ENCODE results near the gene SLC2A2.

DNA sequence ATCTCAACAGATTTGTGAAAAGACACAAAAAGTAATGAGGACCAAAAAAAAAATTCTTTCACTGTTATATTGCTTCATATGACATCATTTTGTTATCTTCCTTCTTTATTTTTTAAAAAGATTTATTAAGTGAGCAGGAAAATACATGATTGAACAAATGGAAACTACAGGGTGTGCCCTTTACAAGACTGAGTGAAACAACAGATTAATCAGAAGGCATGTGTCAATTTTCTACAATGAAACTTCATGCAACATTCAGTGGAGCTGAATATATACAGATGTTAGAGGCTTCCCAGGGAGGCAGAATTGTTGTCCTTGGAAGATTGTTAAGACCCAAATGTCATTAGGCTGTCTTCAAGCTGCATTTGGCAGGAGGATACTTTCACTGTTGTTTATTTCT is 28.4 kb upstream of the SLC2A2 start:
- TF ChIP-seq EZH2 (IDR thresholded peaks at IDR 0.05; ENCODE audit: insufficient read depth, poor library complexity, severe bottlenecking) = no peak
- no peak for TF ChIP-seq EZH2phosphoT487 (IDR thresholded peaks at IDR 0.05; ENCODE audit: insufficient read depth, low read depth)

Data from GM23248 (cell line).